Stimulated activated naive B cell treated with anti-CD40 and anti-IgM and Interleukin-4, amounts not matched to agents 10 μg/mL and 1 μg/mL and 100 μg/mL, for 72 hours (primary cell): ENCODE data around the gene PPP1R16B.

ENCODE experiments used
- ATAC-seq, 2 donors: fragments of 150-1000 bp; cut with Tn5 transposase; replicated peaks; 2 replicates each; pipeline ENCODE4 v1.10.0; 2021; ENCODE audit warnings: moderate library complexity in 1 of 2
- DNase-seq: peaks from one replicate; pipeline ENCODE4 v3.0.0; 2021
- H3K27ac Mint-ChIP-seq: one replicate; pipeline ENCODE4 v1.8.0; 2022; ENCODE audit warnings: mild to moderate bottlenecking, mixed read lengths
- H3K27me3 Mint-ChIP-seq, 2 donors: one replicate each; pipeline ENCODE4 v1.8.0; 2022; ENCODE audit warnings: mixed read lengths in 2 of 2
- H3K36me3 Mint-ChIP-seq, 2 donors: one replicate each; pipeline ENCODE4 v1.8.0; 2022; ENCODE audit warnings: mixed read lengths in 2 of 2, mild to moderate bottlenecking in 1 of 2
- H3K4me1 Mint-ChIP-seq, 2 donors: one replicate each; pipeline ENCODE4 v1.8.0; 2022; ENCODE audit warnings: mixed read lengths in 2 of 2, mild to moderate bottlenecking in 1 of 2
- H3K4me3 Mint-ChIP-seq, 2 donors: one replicate each; pipeline ENCODE4 v1.8.0; 2022; ENCODE audit warnings: mild to moderate bottlenecking in 2 of 2, mixed read lengths in 2 of 2, moderate library complexity in 1 of 2
- H3K9me3 Mint-ChIP-seq, 2 donors: one replicate each; pipeline ENCODE4 v1.8.0; 2022; ENCODE audit warnings: mixed read lengths in 2 of 2, mild to moderate bottlenecking in 1 of 2

The PPP1R16B gene

GRCh38 chr20:38931984-38932383 lies 126.5 kb downstream of the PPP1R16B start:
- peaks cover 6 to 10% of the 10 kb centered on the region in 2 donors for H3K27me3 Mint-ChIP-seq

DNA sequence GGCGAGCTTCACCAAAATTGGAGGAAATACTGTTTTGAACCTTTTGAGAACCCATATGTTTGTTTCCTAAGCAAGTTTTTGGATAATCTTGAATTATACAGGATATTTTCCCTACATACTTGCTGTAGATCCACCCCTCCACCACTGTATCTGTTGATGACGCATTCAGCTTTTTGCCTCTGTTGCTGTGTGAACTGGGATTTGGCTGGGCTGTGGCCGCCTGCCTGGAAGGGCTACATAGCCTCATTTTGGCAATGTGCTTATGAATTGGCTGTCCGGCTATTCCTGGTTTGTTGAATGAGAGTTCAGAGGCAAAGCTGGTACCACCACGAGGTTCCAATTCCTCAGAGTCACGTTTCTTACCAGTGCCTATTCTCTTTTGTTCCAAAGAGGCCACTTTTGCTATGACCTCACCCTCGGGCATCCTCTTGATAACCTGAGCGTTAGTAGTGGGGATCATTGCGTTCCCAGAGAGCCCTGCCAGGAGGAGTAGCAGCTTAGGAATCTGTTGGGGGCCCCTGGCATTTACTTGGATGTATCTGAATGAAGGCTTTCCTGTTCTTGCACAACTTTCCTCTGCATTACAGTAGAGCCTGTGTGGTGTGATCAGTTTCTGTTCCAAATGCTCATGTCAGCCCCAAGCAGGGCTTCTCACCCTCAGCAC lies 127.1 kb downstream of the PPP1R16B start:
- DNase-seq (no peak), ATAC-seq (no peak)
- Mint-ChIP-seq H3K4me1 (no peaks in the 10 kb centered on the region), H3K27me3 (peaks cover 6 to 10% of the 10 kb centered on the region in 2 donors), H3K27ac (no peak overlapping the region), H3K36me3 (peaks cover 0 to 1% of the 10 kb centered on the region in 2 donors), H3K4me3 (no peak overlapping the region), H3K9me3 (no peaks in the 10 kb centered on the region)

More at GRCh38 chr20:38931984-38932383, 126.5 kb downstream of the PPP1R16B start:
- DNase-seq (no peak), ATAC-seq (no peak)
- H3K36me3 Mint-ChIP-seq, result peaks cover 0 to 1% of the 10 kb centered on the region in 2 donors
- H3K4me1 Mint-ChIP-seq, result peaks cover 0 to 2% of the 10 kb centered on the region in 2 donors
- no peaks in the 10 kb centered on the region for H3K9me3 Mint-ChIP-seq
- no peak overlapping the region for H3K27ac Mint-ChIP-seq
- H3K4me3 Mint-ChIP-seq, result no peak overlapping the region

DNA sequence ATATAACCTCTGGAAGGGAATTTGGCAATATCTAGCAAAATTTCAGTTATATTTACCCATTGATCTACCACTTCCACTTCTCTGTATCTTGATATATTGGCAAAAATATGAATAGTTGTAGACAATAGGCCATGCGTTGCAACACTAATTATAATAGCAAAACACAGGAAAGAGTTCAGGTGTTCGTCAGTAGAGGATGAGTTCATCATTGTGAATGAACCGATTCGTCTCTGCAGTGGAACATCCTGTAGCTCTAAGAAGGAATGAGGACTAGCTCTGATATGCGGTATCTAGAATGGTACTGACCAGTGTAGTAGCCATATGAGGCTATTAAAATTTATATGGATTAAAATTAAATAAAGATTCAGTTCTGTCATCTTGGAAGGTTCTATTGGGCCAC lies 129.0 kb downstream of the PPP1R16B start:
- DNase-seq (no peak), ATAC-seq (no peak)
- no peaks in the 10 kb centered on the region for H3K36me3 Mint-ChIP-seq
- H3K4me1 Mint-ChIP-seq, result no peaks in the 10 kb centered on the region
- H3K27ac Mint-ChIP-seq, result no peak overlapping the region
- no peaks in the 10 kb centered on the region for H3K9me3 Mint-ChIP-seq
- H3K27me3 Mint-ChIP-seq, result no peaks in the 10 kb centered on the region
- H3K4me3 Mint-ChIP-seq, result no peak overlapping the region

DNA sequence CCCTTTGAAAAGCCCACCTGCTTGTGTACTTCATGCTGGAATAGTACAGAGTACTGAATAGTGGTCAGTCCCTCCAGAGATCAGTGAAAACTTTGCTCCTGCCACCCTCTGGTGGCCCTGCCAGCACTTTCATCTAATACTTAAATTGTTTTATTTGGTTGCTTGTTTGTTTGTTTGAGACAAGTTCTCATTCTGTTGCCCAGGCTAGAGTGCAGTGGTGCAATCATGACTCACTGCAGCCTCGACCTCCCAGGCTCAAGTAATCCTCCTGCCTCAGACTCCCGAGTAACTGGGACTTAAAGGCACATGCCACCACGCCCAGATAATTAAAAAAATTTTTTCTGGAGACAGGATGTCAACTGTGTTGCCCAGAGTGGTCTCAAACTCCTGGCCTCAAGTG lies 129.8 kb downstream of the PPP1R16B start:
- peak in 1 of 2 donors; percentile 31 for ATAC-seq
- no peaks in the 10 kb centered on the region for H3K36me3 Mint-ChIP-seq
- DNase-seq, result no peak
- H3K9me3 Mint-ChIP-seq, result no peaks in the 10 kb centered on the region
- no peak overlapping the region for H3K27ac Mint-ChIP-seq
- H3K4me3 Mint-ChIP-seq, result no peak overlapping the region
- H3K27me3 Mint-ChIP-seq, result no peaks in the 10 kb centered on the region
- no peaks in the 10 kb centered on the region for H3K4me1 Mint-ChIP-seq

DNA sequence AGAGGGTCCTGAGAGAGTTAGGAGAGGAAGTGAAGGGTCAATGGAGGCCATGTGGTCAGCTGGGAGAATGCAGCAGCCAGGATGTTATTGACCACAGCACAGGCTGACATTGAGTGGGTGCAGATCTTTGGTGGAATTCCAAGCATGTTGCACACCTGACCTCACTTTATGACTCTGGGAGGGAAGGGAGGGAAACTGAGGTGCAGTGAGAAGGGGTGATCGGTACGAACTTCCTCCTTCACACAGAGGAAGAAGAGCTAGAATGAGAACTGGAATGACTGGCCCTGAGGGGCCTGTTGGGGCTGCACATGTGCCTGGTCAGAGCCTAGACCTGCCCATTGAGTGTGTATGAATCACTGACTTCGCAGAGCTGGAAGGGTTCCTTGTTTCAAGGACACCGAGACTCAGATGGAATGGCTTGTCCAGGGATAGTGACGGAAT lies 130.5 kb downstream of the PPP1R16B start:
- Mint-ChIP-seq H3K4me1 (no peaks in the 10 kb centered on the region), H3K27ac (no peak overlapping the region), H3K9me3 (no peaks in the 10 kb centered on the region), H3K36me3 (no peaks in the 10 kb centered on the region), H3K27me3 (no peaks in the 10 kb centered on the region), H3K4me3 (no peak overlapping the region)
- DNase-seq (no peak), ATAC-seq (no peak)

GRCh38 chr20:38937000-38937399 lies 131.5 kb downstream of the PPP1R16B start:
- H3K4me3 Mint-ChIP-seq, result no peak overlapping the region
- no peaks in the 10 kb centered on the region for H3K36me3 Mint-ChIP-seq
- no peaks in the 10 kb centered on the region for H3K9me3 Mint-ChIP-seq
- no peaks in the 10 kb centered on the region for H3K27me3 Mint-ChIP-seq
- no peak for DNase-seq
- ATAC-seq, result no peak
- no peak overlapping the region for H3K27ac Mint-ChIP-seq
- no peaks in the 10 kb centered on the region for H3K4me1 Mint-ChIP-seq

DNA sequence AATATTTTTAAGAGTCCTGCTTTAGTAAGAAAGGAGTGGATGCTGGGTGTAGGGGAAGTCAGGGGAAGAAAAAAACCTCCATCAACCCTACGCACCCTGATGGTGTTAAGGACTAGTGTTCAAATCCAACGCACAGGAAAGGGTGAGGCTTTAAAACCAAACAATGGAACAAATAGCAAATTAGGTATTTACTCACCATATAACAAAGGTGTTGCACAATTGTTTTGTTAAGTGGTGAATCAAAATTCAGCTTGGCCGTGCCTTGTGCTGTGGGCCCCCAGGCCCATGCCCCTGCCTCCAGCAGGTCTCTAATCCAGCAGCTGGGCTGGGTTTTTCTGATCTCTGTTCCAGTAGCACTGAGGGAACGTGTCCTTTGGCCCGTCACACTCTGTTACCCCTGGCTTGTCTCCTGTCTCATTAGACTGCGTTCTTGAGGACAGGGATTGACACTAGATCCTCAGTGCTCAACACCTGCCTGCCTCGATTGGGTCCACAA lies 132.5 kb downstream of the PPP1R16B start:
- no peaks in the 10 kb centered on the region for H3K36me3 Mint-ChIP-seq

GRCh38 chr20:38939686-38940085 lies 134.2 kb downstream of the PPP1R16B start:
- ATAC-seq, result no peak
- Mint-ChIP-seq H3K27ac (peak overlapping the region; percentile 26), H3K36me3 (no peaks in the 10 kb centered on the region), H3K4me1 (no peaks in the 10 kb centered on the region), H3K27me3 (no peaks in the 10 kb centered on the region), H3K9me3 (no peaks in the 10 kb centered on the region), H3K4me3 (no peak overlapping the region)
- no peak for DNase-seq

More for the DNA sequence above, 132.5 kb downstream of the PPP1R16B start:
- no peak for DNase-seq
- no peak for ATAC-seq
- Mint-ChIP-seq H3K9me3 (no peaks in the 10 kb centered on the region), H3K4me1 (no peaks in the 10 kb centered on the region), H3K27me3 (no peaks in the 10 kb centered on the region), H3K4me3 (no peak overlapping the region), H3K27ac (no peak overlapping the region)

DNA sequence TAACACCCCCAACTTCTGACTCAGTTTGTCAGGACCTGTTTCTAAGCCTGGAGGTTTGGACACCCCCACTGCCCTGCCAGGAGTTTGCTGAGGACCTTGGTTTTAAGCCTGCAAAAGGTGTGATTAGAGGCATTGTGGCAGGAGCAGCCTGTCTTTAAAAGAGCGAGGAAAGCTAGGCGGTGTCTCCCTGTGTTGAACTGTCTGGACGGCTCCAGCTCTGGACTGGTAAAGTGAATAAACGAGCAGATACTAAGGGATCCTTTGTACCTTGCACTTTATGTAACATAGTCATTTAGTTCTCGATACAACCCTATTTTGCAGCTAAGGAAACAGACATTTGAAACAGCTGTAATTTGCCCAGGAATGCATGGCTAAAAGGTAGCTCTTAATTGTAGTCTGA lies 135.1 kb downstream of the PPP1R16B start:
- no peaks in the 10 kb centered on the region for H3K9me3 Mint-ChIP-seq
- no peaks in the 10 kb centered on the region for H3K36me3 Mint-ChIP-seq
- H3K27ac Mint-ChIP-seq, result no peak overlapping the region
- no peaks in the 10 kb centered on the region for H3K27me3 Mint-ChIP-seq
- DNase-seq, result no peak
- H3K4me1 Mint-ChIP-seq, result no peaks in the 10 kb centered on the region
- no peak for ATAC-seq
- no peak overlapping the region for H3K4me3 Mint-ChIP-seq

GRCh38 chr20:38941726-38942389 lies 136.4 kb downstream of the PPP1R16B start:
- ATAC-seq (no peak), DNase-seq (no peak)
- Mint-ChIP-seq H3K4me1 (no peaks in the 10 kb centered on the region), H3K27me3 (no peaks in the 10 kb centered on the region), H3K4me3 (no peak overlapping the region), H3K9me3 (no peaks in the 10 kb centered on the region), H3K27ac (no peak overlapping the region), H3K36me3 (no peaks in the 10 kb centered on the region)

DNA sequence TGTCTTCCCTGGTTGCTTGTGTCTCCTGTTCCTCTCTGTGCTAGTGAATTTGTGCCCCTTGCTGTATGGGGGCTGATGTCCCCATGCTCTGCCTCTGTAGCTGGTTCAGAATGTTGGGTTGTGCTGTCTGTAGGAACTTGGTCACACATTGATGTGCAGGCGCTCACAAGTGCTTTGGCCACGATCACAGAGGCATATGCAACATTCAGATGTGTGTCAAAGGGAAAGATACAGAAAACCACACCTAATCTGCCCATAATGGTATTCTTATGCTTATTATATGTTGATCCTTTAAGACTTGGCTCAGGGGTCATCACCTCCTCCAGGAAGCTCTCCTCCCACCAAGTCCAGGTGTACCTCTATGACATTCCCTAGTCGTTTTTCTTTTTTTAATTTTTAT lies 139.5 kb downstream of the PPP1R16B start:
- Mint-ChIP-seq H3K9me3 (no peaks in the 10 kb centered on the region), H3K4me1 (no peaks in the 10 kb centered on the region), H3K27me3 (no peaks in the 10 kb centered on the region), H3K4me3 (no peak overlapping the region), H3K36me3 (no peaks in the 10 kb centered on the region), H3K27ac (no peak overlapping the region)
- ATAC-seq, result no peak
- DNase-seq, result no peak

GRCh38 chr20:38946836-38947235 lies 141.3 kb downstream of the PPP1R16B start:
- Mint-ChIP-seq H3K27ac (no peak overlapping the region), H3K4me1 (no peaks in the 10 kb centered on the region), H3K4me3 (no peak overlapping the region), H3K9me3 (no peaks in the 10 kb centered on the region), H3K27me3 (no peaks in the 10 kb centered on the region), H3K36me3 (no peaks in the 10 kb centered on the region)
- no peak for ATAC-seq
- DNase-seq, result no peak

GRCh38 chr20:38947931-38948362 lies 142.4 kb downstream of the PPP1R16B start:
- Mint-ChIP-seq H3K4me3 (no peak overlapping the region), H3K4me1 (no peaks in the 10 kb centered on the region), H3K27me3 (no peaks in the 10 kb centered on the region), H3K36me3 (peaks cover 0 to 4% of the 10 kb centered on the region in 2 donors), H3K27ac (no peak overlapping the region), H3K9me3 (no peaks in the 10 kb centered on the region)
- ATAC-seq, result no peak
- no peak for DNase-seq

GRCh38 chr20:38950254-38950653 lies 144.8 kb downstream of the PPP1R16B start:
- no peak overlapping the region for H3K4me3 Mint-ChIP-seq
- peaks cover 0 to 4% of the 10 kb centered on the region in 2 donors for H3K36me3 Mint-ChIP-seq

DNA sequence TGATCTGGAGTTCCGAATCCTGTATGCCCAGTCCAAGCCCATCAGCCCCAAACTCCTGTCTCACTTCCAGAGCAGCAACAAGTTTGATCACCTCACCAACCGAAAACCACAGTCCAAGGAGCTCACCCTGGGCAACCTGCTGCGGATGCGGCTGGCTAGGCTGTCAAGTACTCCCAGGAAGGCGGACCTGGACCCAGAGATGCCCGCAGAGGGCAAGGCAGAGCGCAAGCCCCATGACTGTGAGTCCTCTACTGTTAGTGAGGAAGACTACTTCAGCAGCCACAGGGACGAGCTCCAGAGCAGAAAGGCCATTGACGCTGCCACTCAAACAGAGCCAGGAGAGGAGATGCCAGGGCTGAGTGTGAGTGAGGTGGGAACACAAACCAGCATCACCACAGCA lies 146.1 kb downstream of the PPP1R16B start:
- DNase-seq (no peak), ATAC-seq (no peak)
- H3K27ac Mint-ChIP-seq, result no peak overlapping the region
- H3K9me3 Mint-ChIP-seq, result no peaks in the 10 kb centered on the region
- peaks cover 0 to 4% of the 10 kb centered on the region in 2 donors for H3K36me3 Mint-ChIP-seq
- H3K27me3 Mint-ChIP-seq, result no peaks in the 10 kb centered on the region
- no peak overlapping the region for H3K4me3 Mint-ChIP-seq
- H3K4me1 Mint-ChIP-seq, result no peaks in the 10 kb centered on the region

More at GRCh38 chr20:38950254-38950653, 144.8 kb downstream of the PPP1R16B start:
- ATAC-seq (no peak), DNase-seq (no peak)
- no peak overlapping the region for H3K27ac Mint-ChIP-seq
- H3K9me3 Mint-ChIP-seq, result no peaks in the 10 kb centered on the region
- H3K27me3 Mint-ChIP-seq, result no peaks in the 10 kb centered on the region
- H3K4me1 Mint-ChIP-seq, result no peaks in the 10 kb centered on the region
